ENCODE results near the gene CCDC158.

- TF ChIP-seq CTCF (IDR thresholded peaks at IDR 0.05) (no peak), ZFX (IDR thresholded peaks at IDR 0.05; ENCODE audit: borderline replicate concordance) (no peak)
These were observed 59.1 kb downstream of the CCDC158 start for GRCh38 chr4:76361689-76362412.
